CD8-positive, alpha-beta memory T cell (primary cell): Measurements from ENCODE around the gene RASD2. TPM values are rescaled to one million over a fixed set of nuclear protein-coding genes. Genes with fewer than 3 reads are reported as not detected.

Experiments used
- CTCF ChIA-PET: fragments of 350-600 bp; sonication (Branson Sonifier 250); formaldehyde crosslinking; loops from one replicate; lab custom pipeline; 2021; ENCODE audit warnings: antibody characterized with exemption; lab: Charles Lee
- POLR2A ChIA-PET: fragments of 350-600 bp; sonication (Branson Sonifier 250); formaldehyde crosslinking; loops from one replicate; lab custom pipeline; 2021; ENCODE audit warnings: antibody characterized with exemption; lab: Charles Lee
- DNase-seq, 5 donors: peaks; one replicate each; pipeline versions ENCODE4 v3.0.0 to v3.0.0-alpha.2; 2020 to 2022; ENCODE audit warnings: mixed read lengths in 1 of 5
- H3K27ac ChIP-seq: one replicate; pipeline ENCODE4 v1.7.0; 2013; ENCODE audit warnings: low read depth, mild to moderate bottlenecking, low read length, moderate library complexity
- H3K27me3 ChIP-seq: 2 replicates; pipeline ENCODE4 v1.7.0; 2013; ENCODE audit warnings: low read length, mild to moderate bottlenecking; ENCODE audit not compliant: insufficient read depth, poor library complexity, severe bottlenecking
- H3K36me3 ChIP-seq: 2 replicates; pipeline ENCODE4 v1.7.0; 2013; ENCODE audit warnings: mild to moderate bottlenecking, low read length, moderate library complexity; ENCODE audit not compliant: insufficient read depth
- H3K4me1 ChIP-seq: 2 replicates; pipeline ENCODE4 v1.7.0; 2013; ENCODE audit warnings: mild to moderate bottlenecking, low read length, moderate library complexity; ENCODE audit not compliant: insufficient read depth
- H3K4me3 ChIP-seq: 2 replicates; pipeline ENCODE4 v1.7.0; 2013; ENCODE audit warnings: mild to moderate bottlenecking, low read length
- H3K9me3 ChIP-seq: 2 replicates; pipeline ENCODE4 v1.7.0; 2013; ENCODE audit warnings: mild to moderate bottlenecking, low read length
- H3K27ac Mint-ChIP-seq, 8 donors: one replicate each; pipeline ENCODE4 v1.8.0; 2020 to 2021; ENCODE audit warnings: mixed read lengths in 8 of 8, mild to moderate bottlenecking in 6 of 8, inconsistent platforms in 3 of 8, moderate library complexity in 3 of 8
- H3K27me3 Mint-ChIP-seq, 2 donors: one replicate each; pipeline ENCODE4 v1.8.0; 2020 to 2021; ENCODE audit warnings: mixed read lengths in 2 of 2, mild to moderate bottlenecking in 1 of 2, moderate library complexity in 1 of 2
- H3K36me3 Mint-ChIP-seq, 3 donors: one replicate each; pipeline ENCODE4 v1.8.0; 2020 to 2021; ENCODE audit warnings: mixed read lengths in 3 of 3, inconsistent platforms in 1 of 3, mild to moderate bottlenecking in 1 of 3
- H3K4me1 Mint-ChIP-seq, 3 donors: one replicate each; pipeline ENCODE4 v1.8.0; 2020 to 2021; ENCODE audit warnings: mixed read lengths in 3 of 3, inconsistent platforms in 1 of 3, mild to moderate bottlenecking in 1 of 3
- H3K4me3 Mint-ChIP-seq, 7 donors: one replicate each; pipeline ENCODE4 v1.8.0; 2020 to 2021; ENCODE audit warnings: mixed read lengths in 7 of 7, mild to moderate bottlenecking in 6 of 7, moderate library complexity in 4 of 7, inconsistent platforms in 2 of 7
- H3K9me3 Mint-ChIP-seq, 5 donors: one replicate each; pipeline ENCODE4 v1.8.0; 2020 to 2022; ENCODE audit warnings: mixed read lengths in 5 of 5, mild to moderate bottlenecking in 3 of 5, moderate library complexity in 2 of 5, inconsistent platforms in 1 of 5
- polyA plus RNA-seq: library from polyadenylated mRNA; unstranded; fragments of 300-500 nt; fragmentation: Illumina TruSeq; gene quantifications from one replicate; pipeline ENCODE4 v1.2.3, GENCODE V29; 2021
- total RNA-seq, 2 experiments: library from RNA; stranded (reverse); gene quantifications; one replicate each; pipeline ENCODE4 v1.2.3, GENCODE V29; 2021

The RASD2 gene
- total and polyA plus RNA-seq, 3 experiments from 2014 or later: 0.09 to 0.24 TPM; not detected in 1

- CTCF ChIA-PET: no interaction called here
- H3K9me3 ChIP-seq: no peaks in the 10 kb centered on the region
- no peak for DNase-seq
- H3K4me3 Mint-ChIP-seq: no peak overlapping the region
- H3K27ac ChIP-seq: no peak overlapping the region
- H3K27me3 Mint-ChIP-seq: peaks cover 5 to 32% of the 10 kb centered on the region in 2 donors
- no peaks in the 10 kb centered on the region for H3K36me3 ChIP-seq
- H3K4me3 ChIP-seq: no peak overlapping the region
- H3K36me3 Mint-ChIP-seq: no peaks in the 10 kb centered on the region
- H3K4me1 Mint-ChIP-seq: no peaks in the 10 kb centered on the region
- H3K27ac Mint-ChIP-seq: no peak overlapping the region
- no peaks in the 10 kb centered on the region for H3K4me1 ChIP-seq
- no peaks in the 10 kb centered on the region for H3K27me3 ChIP-seq
- no peaks in the 10 kb centered on the region for H3K9me3 Mint-ChIP-seq
- POLR2A ChIA-PET: no interaction called here
Measured at GRCh38 chr22:35570686-35571194, 30.1 kb downstream of the RASD2 start.

GRCh38 chr22:35572556-35572955 lies 31.9 kb downstream of the RASD2 start:
- Mint-ChIP-seq H3K27ac (no peak overlapping the region), H3K27me3 (peaks cover 5 to 23% of the 10 kb centered on the region in 2 donors), H3K4me1 (no peaks in the 10 kb centered on the region), H3K36me3 (no peaks in the 10 kb centered on the region), H3K4me3 (no peak overlapping the region), H3K9me3 (no peaks in the 10 kb centered on the region)
- Histone ChIP-seq H3K9me3 (no peaks in the 10 kb centered on the region), H3K27me3 (no peaks in the 10 kb centered on the region), H3K4me1 (no peaks in the 10 kb centered on the region), H3K36me3 (no peaks in the 10 kb centered on the region), H3K27ac (no peak overlapping the region), H3K4me3 (no peak overlapping the region)
- CTCF ChIA-PET: interaction anchor here (2.7 kb wide), 1 partner anchor 10 kb away, joined by 9 read pairs; no protein-coding TSS in a partner anchor
- no peak for DNase-seq
- POLR2A ChIA-PET: no interaction called here

GRCh38 chr22:35575116-35575748 lies 34.6 kb downstream of the RASD2 start:
- H3K4me1 Mint-ChIP-seq: no peaks in the 10 kb centered on the region

GRCh38 chr22:35576671-35577070 lies 36.0 kb downstream of the RASD2 start:
- no peak overlapping the region for H3K27ac Mint-ChIP-seq
- Histone ChIP-seq H3K9me3 (no peaks in the 10 kb centered on the region), H3K36me3 (no peaks in the 10 kb centered on the region), H3K4me3 (no peak overlapping the region), H3K27me3 (no peaks in the 10 kb centered on the region), H3K4me1 (no peaks in the 10 kb centered on the region), H3K27ac (no peak overlapping the region)
- no peak overlapping the region for H3K4me3 Mint-ChIP-seq
- CTCF ChIA-PET: interaction anchor here (0.6 to 1.6 kb wide), 3 partner anchors 11 to 226 kb away, joined by 3 read pairs; no protein-coding TSS in a partner anchor
- H3K36me3 Mint-ChIP-seq: no peaks in the 10 kb centered on the region
- peaks cover 0 to 9% of the 10 kb centered on the region in 2 donors for H3K27me3 Mint-ChIP-seq
- H3K9me3 Mint-ChIP-seq: no peaks in the 10 kb centered on the region
- H3K4me1 Mint-ChIP-seq: no peaks in the 10 kb centered on the region
- DNase-seq: no peak
- POLR2A ChIA-PET: no interaction called here

More at GRCh38 chr22:35575116-35575748, 34.6 kb downstream of the RASD2 start:
- Mint-ChIP-seq H3K9me3 (no peaks in the 10 kb centered on the region), H3K4me3 (no peak overlapping the region), H3K36me3 (no peaks in the 10 kb centered on the region), H3K27ac (no peak overlapping the region), H3K27me3 (peaks cover 3 to 13% of the 10 kb centered on the region in 2 donors)
- H3K9me3 ChIP-seq: no peaks in the 10 kb centered on the region
- H3K4me3 ChIP-seq: no peak overlapping the region
- H3K4me1 ChIP-seq: no peaks in the 10 kb centered on the region
- CTCF ChIA-PET: interaction anchor here (1.4 kb wide), 2 partner anchors 8 to 224 kb away, joined by 3 to 4 read pairs; no protein-coding TSS in a partner anchor
- POLR2A ChIA-PET: no interaction called here
- H3K27me3 ChIP-seq: no peaks in the 10 kb centered on the region
- DNase-seq: no peak
- no peaks in the 10 kb centered on the region for H3K36me3 ChIP-seq
- H3K27ac ChIP-seq: no peak overlapping the region

- DNase-seq: no peak
- no peak overlapping the region for H3K4me3 ChIP-seq
- H3K4me1 ChIP-seq: no peaks in the 10 kb centered on the region
- Mint-ChIP-seq H3K9me3 (no peaks in the 10 kb centered on the region), H3K27me3 (peaks cover 0 to 9% of the 10 kb centered on the region in 2 donors), H3K4me3 (no peak overlapping the region), H3K4me1 (no peaks in the 10 kb centered on the region), H3K27ac (no peak overlapping the region), H3K36me3 (no peaks in the 10 kb centered on the region)
- H3K36me3 ChIP-seq: no peaks in the 10 kb centered on the region
- no peaks in the 10 kb centered on the region for H3K9me3 ChIP-seq
- ChIA-PET POLR2A (no interaction called here), CTCF (no interaction called here)
- no peaks in the 10 kb centered on the region for H3K27me3 ChIP-seq
- no peak overlapping the region for H3K27ac ChIP-seq
Measured at GRCh38 chr22:35577799-35578659, 37.4 kb downstream of the RASD2 start.

- ChIA-PET POLR2A (no interaction called here), CTCF (no interaction called here)
- H3K9me3 ChIP-seq: no peaks in the 10 kb centered on the region
- Mint-ChIP-seq H3K4me3 (no peak overlapping the region), H3K36me3 (no peaks in the 10 kb centered on the region), H3K27me3 (peaks cover 4 to 5% of the 10 kb centered on the region in 2 donors), H3K9me3 (no peaks in the 10 kb centered on the region), H3K27ac (no peak overlapping the region), H3K4me1 (no peaks in the 10 kb centered on the region)
- no peak for DNase-seq
- H3K27me3 ChIP-seq: no peaks in the 10 kb centered on the region
- no peaks in the 10 kb centered on the region for H3K4me1 ChIP-seq
- no peak overlapping the region for H3K27ac ChIP-seq
- no peak overlapping the region for H3K4me3 ChIP-seq
- no peaks in the 10 kb centered on the region for H3K36me3 ChIP-seq
Measured at GRCh38 chr22:35578836-35579575, 38.4 kb downstream of the RASD2 start.

GRCh38 chr22:35580351-35581022 lies 39.9 kb downstream of the RASD2 start:
- H3K4me3 Mint-ChIP-seq: no peak overlapping the region
- ChIA-PET POLR2A (no interaction called here), CTCF (interaction anchor here (0.7 kb wide), 1 partner anchor 170 kb away, joined by 4 read pairs; no protein-coding TSS in a partner anchor)
- Histone ChIP-seq H3K4me1 (no peaks in the 10 kb centered on the region), H3K36me3 (no peaks in the 10 kb centered on the region), H3K27me3 (no peaks in the 10 kb centered on the region), H3K4me3 (no peak overlapping the region), H3K27ac (no peak overlapping the region), H3K9me3 (no peaks in the 10 kb centered on the region)
- H3K27me3 Mint-ChIP-seq: peaks cover 0 to 4% of the 10 kb centered on the region in 2 donors
- DNase-seq: no peak
- no peak overlapping the region for H3K27ac Mint-ChIP-seq
- H3K4me1 Mint-ChIP-seq: no peaks in the 10 kb centered on the region
- H3K9me3 Mint-ChIP-seq: no peaks in the 10 kb centered on the region
- no peaks in the 10 kb centered on the region for H3K36me3 Mint-ChIP-seq
